ENCODE results near the gene E2F3.

E2F3 gene

DNA sequence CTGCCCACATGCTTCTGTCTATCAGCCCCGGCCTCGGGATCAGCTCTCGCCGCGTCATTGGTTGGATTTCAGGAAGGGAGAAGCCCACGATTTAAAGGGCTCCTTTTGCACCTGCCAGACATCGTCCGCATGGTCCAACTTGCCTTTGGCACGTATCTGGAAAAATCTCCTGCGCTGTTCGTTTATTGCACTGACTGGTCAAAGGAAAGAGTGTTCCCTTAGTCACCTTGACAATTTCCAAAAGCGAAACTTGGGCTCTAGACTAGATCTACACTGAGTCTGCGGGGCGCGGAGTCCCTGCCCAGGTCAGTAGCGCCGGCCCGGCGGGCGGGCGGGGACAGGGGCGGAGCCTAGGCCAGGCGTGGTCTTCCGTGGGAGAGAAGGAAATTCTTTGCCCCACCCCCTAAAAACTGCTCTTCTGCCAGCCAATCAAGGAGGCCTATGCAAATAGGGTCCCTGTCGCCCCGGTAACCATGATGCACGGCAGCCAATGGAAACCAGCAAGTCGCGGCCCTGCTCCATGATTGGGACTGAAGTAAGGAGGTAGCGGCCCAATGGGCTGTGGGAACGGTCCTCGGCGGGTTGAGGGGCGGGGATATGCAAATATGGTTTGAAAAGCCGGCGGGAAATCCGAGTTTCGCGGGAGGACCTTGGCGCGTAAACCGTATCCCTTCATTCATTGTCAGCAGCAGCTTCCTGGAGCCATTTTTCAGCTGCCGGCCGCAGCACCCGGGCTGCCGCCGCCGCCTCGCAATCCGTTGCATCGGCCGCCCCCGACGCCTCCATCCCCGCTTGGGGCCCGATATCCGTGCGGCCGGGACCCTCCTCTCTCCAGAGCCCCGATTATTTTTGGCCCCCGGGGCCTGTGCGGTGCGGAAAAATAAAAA is at the start of gene E2F3:
Gene E2F3, plus strand, starts transcription at position 675 of the 887 bp plus-strand sequence. CDS start 354 bp downstream, outside the sequence.
- DNase-seq (ENCODE audit: low read depth in 2 of 2) = peak; percentile 96 to 98

DNA sequence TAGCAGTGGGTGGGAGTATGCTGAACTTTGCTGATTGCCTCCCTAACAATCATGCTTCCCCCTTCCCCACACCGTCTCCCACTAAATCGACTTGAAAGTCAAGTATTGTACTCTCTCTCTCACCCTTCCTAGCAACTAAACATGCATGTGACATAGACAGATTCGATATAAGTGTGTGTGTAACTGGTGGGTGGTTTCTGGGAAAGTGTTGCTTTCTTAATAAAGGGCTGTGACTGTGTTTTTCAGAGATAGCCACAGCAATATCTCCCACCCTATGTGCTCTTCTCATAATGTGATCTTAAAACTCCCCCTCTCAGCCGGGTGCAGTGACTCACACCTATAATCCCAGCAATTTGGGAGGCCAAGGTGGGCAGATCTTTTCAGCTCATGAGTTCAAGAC is 49.3 kb upstream of the E2F3 start:
- DNase-seq (ENCODE audit: low read depth in 2 of 2) = no peak

DNA sequence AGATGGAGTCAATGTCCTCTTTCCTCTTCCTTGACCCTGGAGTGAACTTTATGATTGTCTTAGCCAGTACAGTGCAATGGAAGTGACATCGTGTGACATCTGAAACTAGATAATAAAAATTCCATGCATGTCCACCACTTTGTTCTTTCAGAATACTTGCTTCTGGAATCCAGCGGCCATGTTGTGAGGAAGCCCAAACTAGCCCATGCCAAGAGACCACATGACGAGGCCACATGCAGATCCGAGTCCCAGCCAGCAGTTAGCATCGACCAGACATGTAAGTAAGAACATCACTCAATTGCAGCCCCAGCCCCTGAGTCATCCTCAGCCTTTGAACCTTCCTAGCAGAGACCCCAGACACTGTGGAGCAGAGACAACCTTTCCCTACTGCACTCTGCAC is 48.5 kb upstream of the E2F3 start:
- no peak for DNase-seq (ENCODE audit: low read depth in 2 of 2)

DNA sequence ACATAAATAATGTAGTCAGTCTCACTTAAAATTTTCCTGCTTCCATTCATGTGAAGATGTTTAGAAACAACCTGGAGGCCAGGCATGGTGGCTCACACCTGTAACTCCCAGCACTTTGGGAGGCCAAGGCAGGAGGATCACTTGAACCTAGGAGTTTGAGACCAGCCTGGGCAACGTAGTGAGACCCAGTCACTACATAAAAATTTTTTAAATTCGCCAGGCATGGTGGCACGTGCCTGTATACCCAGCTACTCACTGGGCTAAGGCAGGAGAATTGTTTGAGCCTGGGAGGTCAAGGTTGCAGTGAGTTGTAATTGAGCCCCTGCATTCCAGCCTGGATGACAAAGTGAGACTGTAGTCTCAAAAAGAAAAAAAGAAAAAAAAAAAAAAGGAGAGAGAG is 47.3 kb upstream of the E2F3 start:
- DNase-seq (ENCODE audit: low read depth in 2 of 2) = no peak

DNA sequence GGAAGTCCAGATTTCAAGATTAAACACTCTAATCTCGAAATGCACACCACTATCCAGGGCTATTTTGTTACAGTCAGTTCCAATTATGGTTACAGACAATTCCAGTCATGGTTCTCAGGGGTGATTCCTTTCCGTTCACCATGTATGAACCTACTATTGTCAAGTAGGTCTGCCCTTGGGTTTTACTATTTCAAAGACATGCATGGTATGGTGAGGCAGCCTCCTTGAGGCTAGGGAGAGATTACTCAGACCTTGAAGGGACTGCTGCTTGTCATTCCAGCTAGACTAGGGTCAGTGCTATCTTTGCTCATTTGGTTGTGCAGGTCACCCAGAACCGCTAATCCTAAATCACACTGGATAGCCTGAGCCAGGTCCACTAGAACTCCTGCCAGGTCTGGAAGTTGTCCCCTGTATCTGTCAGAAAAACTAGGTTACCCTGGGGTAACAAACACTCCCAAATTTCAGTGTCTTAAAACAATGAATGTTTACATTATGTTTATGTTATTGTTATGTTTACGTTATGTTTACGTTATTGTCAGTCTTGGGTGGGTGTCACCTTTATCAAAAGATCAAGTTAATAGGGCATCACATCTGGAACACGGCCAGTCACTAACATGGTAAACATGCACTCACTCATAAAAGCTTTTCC is 41.1 kb upstream of the E2F3 start:
- DNase-seq (ENCODE audit: low read depth in 2 of 2) = no peak

DNA sequence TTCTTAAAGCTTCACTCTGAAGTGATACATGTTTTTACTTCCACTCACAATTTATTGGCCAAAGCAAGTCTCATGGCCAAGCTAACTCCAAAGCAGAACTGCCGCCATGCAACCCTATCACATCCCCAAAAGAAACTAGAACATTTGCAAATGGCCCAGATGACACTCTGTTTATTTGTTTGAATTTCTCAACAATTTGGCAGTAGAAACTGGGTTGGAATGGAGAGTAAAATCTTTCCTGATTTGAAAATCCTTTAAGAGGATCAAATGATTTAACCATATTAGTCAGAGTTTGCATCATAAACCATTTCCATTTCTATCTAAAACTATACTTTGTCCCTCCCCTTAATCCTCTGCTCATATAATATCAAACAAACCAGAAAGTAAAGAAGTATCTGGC is 39.1 kb upstream of the E2F3 start:
- no peak for DNase-seq (ENCODE audit: low read depth in 2 of 2)

DNA sequence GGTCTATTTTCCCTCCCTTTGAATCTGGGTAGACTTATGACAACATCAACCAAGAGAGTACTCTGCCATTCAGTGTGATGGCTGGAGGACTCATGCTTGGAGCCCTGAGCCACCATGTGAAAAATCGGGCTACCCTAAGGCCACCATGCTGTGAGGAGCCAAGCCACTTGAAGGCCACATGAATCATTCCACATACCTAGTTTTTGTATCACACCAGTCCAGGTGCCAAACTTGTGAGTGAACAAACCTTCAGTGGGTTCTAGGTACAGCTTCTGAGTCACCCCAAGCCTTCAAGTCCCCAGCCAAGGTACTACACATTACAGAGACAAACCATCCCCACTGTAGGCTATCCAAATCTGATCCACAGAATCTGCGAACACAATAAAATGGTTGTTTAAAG is 37.4 kb upstream of the E2F3 start:
- DNase-seq (ENCODE audit: low read depth in 2 of 2) = no peak

DNA sequence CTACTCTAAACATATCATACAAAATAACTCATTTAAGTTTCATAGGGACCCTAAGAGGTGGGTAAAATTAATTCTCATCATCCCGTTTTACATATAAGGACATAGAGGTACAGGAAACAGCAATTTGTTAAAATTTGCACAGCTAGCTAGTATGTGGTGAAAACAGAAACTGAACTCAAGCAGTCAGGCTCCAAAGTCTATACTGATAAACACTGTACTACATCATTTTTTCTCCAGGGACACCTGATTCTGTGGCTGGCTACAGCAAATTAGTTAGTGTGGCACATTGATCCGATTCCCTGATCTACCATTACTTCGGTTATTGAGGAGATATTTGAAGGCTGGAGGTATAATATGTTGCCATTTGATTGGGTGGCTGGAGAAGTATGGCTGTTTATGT is 36.2 kb upstream of the E2F3 start:
- DNase-seq (ENCODE audit: low read depth in 2 of 2) = no peak

DNA sequence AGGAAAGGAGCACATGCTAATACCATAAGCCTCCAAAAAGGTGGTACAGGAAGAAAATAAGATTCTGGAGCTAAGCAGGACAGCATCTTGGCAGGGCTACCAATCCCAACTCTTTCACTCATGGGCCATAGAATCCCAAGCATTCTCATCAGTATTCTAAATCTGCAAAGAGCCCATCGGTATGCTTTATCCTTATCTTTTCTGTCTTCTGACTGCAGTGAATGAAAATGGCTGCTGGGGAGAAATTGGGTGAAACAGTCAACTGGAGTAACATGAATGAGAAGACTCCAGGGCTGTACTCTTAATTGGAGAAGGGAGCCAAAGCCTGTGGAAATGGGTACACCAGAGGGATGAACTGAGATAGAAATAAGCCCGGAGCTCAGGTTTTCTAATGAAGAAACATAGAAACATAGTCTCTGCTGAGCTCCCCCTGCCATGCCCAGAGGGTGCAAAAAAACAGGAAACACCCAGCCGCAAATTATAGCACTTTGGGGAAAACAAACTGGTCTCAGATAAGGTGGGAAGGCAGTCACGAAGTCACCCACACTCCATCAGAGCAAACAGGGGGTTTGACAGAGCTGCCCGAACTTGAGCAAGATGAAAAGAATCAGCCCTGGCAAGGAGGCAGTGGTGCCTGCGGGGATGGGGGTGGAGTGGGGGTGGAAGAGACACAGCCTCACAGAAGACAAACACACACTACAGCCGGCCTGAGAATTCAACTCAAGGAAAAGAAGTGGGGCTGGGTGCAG is 35.4 kb upstream of the E2F3 start:
- no peak for DNase-seq (ENCODE audit: low read depth in 2 of 2)

DNA sequence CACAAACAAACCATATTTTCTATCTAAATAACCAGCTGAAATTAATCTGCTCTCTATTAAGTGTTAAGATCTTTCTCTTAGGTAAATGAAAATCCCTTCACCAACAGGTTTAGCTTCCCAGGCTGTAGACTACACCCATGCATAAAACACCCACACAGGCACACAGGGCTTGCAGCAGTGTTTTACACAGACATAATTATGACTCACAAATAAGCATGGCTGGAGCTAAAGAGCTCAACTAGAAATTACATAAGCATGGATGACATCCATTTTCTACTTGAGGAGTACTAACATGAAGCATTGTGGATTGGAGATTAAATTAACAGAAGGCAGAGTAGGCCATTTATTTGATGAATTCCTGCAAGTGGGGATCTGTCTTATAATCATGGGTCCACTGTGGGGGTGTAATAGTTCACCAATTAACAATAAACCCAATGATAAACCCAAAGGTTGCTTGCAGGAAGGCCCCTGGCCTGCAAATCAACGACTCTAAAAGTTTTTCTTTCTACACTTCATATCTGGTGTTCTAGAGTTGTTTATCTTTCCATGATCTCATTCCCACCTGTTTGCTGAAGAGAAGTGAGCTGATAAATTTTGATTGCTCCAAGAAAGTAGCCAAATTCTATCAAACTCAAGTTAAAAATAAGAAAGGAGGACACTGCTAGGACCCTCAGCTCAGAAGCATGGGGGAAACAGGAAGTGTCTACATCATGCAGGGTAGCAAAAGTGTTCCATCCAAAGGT is 33.8 kb upstream of the E2F3 start:
- DNase-seq (ENCODE audit: low read depth in 2 of 2) = no peak

DNA sequence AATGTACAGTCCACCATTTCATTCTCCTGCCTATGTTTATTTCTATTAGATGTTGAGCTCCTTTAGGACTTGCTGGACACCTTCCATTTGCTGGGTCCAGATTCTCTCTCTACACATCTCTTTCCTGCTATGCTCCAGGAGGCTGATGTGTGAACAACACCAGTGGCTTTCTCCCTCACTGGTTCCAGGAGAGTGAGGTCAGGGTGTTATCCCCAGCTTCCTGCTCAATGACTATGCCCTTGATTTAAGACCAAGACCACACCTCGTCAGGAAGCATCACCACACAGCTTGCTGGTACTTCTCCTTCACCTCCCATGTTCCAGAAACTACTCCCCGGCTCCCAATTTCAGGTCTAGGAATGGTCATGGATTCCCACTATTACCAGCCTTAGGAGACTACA is 31.3 kb upstream of the E2F3 start:
- DNase-seq (ENCODE audit: low read depth in 2 of 2) = no peak

DNA sequence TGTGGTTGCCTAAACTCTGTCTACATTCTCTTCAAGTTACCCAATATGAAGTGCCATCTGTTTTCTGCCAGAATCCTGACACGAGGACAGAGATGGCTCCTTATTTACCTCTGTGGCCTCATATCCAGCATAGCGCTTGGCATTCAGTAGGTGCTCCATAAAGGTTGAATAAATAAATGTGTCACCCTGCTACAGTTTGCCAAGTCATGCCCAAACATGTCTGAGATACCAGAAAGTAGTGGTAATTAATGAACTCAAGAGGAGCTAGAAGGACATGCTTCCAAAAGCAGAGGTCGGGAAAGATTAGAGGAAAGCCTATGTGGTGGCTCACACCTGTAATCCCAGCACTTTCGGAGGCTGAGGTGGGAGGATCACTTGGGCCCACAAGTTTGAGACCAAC is 30.9 kb upstream of the E2F3 start:
- no peak for DNase-seq (ENCODE audit: low read depth in 2 of 2)

DNA sequence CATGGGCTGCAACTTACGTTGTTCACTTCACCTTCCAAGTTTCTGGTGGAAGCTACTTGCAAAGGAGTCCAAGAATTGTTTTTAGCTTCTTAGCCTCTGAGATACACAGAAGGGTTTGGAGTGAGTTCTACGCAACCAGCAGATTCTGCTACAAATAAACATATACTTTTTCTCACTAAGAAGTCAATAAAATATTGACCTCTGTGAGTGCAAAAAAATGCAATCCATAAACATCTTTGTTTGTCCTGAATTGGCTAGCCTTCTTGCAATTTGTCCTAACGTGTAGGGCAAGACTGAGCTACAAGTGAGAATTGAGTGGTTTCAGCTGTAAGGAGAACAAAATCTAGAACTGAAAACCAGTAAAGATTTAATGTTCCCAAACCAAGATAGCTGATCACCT is 26.2 kb upstream of the E2F3 start:
- no peak for DNase-seq (ENCODE audit: low read depth in 2 of 2)

DNA sequence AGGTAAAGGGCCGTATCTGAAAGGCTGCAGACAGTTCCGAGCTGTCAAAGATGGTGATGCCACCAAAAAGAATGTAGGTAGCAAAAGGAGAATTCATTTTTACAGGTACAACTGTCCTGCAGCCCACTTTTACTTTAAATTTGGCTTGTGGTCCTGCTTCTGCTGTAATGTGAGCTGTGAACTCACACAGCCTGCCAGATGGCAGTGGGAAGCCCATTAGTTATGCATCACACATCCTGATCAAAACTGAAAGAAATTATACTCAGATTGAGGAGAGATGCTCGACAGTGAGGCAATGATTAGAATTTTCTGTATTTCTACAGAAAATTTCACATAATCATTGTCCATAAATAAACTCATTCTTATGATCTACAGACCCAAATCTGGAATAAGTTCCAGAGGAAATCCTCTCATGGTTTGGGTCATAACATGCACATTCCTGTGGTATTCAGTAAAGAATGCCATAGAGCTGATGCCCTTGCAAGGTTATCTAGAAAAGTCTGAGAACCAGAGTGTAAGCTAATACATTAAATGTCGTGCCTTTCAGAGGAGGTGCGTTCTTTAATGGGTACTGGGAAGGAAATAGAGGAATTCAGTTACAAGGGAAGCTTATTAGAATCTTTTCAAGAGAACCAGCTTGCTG is 23.9 kb upstream of the E2F3 start:
- DNase-seq (ENCODE audit: low read depth in 2 of 2) = no peak

DNA sequence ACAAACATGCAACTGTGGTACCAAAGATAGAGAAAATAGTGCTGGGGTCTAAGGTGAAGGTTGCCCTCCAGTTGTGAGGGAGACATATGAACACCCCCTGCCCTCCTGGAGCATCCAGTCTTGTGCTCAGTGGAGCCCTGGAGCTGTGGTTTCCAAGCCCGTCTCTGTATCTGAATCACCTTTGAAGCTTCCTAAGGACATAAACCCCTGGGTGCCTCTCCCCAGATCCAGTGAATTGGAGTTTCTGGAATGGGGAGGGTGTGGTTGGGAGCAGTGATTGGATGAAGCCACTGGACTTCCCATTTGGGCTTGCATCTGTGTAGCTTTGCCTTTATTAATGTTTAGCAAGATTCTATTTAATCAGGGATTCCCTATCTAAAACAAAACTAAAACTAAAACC is 22.4 kb upstream of the E2F3 start:
- no peak for DNase-seq (ENCODE audit: low read depth in 2 of 2)

DNA sequence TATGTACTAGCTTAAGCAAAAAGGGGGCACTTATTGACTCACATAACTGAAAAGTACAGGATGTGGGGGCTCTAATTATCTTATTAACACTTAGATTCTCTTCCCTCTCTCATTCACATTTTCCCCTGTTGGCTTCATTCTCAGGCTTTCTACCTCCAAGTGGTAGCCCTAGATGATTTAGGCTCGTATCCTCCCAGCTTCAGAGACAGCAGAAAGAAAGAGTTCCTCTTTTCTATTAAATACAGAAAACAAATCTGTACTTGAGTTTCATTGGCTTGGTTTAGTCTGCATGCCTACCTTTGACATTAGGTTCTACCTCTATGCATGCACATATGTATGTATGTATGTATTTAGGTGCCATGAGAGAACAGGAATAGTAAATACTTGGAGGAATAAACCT is 15.5 kb upstream of the E2F3 start:
- DNase-seq (ENCODE audit: low read depth in 2 of 2) = no peak

DNA sequence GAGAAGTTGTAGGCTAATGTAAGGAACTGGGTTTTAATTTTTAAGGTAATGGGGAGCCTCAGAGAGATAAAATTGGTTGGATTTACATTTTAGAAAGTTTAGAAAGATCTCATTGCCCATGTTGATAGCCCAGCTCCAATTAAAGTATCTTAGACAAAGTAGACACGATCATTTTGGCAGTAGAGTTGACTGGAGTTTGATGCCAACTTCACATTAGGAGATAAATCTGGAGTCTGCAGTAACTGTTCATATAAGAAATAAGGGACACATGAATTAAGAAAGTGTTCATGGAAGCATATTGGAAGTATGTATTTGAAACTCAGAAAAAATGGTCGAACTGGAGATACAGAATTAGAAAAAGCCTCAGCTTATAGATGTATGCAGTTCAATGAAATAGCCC is 12.6 kb upstream of the E2F3 start:
- DNase-seq (ENCODE audit: low read depth in 2 of 2) = no peak

DNA sequence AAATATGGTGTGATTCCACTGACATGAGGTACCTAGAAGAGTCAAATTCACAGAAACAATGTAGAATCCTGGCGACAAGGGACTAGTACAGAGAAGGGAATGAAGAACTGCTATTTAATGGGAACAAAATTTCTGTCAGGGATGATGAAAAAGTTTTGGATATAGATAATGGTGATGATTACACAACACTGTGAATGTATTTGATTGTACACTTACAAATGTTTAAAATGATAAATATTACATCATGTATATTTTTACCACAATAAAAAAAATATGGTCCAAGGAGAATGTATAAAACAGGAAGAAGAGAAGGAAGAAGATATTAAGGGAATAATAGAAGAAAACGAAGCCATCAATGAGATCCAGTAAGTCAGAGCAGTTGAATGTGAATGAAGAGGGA is 8.4 kb upstream of the E2F3 start:
- DNase-seq (ENCODE audit: low read depth in 2 of 2) = no peak

DNA sequence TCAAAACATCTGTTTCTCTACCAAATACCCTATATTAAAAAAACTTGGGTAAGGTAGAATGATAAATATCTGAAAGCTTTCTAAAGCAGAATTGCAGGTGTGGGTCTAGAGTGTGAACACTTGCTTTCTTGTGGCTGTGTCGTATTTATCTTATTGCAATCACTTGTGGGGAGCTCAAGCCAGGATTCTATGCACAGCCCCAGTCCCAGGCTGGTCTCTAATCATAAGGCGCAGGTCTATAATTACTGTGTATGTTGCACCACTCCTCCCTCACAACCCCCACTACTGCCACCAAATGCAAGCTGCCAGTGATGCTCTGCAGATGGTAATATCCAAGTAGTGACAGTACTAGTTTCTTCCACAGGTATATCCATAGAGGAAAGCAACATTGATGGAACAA is 2.2 kb upstream of the E2F3 start:
- no peak for DNase-seq (ENCODE audit: low read depth in 2 of 2)

DNA sequence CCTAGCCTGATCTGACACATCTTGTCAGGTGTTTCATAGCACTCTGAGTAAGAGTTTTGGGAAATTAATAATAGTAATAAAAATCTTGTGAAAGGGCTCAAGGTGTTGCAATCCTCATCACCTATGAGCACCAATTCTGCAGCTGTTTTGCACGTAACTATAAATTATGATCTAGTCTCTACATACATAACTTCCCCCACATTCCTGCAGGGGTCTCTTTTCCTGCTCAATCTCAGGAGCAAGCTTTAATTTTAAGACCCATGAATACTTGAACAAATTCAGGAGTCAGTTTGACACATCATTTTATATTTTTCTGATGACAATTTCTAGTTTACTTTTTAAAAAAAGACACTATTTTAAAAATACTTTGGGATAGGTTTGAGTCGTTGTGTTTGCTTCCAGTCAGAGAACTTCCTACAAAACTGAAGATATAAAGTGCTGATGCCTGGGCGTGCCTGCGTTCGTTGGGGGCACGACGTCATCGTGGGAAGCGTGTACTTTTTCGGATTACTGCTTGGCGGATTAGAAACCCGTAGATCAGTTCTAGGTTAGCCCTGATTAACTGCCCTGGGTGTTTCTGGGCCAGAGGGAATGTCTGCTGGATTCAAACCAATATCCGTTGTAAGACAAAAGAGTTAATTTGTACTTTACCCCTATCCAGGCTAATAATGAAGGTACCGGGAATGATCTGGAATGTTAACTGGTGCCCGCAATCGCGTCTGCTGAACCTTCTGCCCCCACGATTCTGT is 1.0 kb upstream of the E2F3 start:
- peak; percentile 14 to 18 for DNase-seq (ENCODE audit: low read depth in 2 of 2)

DNA sequence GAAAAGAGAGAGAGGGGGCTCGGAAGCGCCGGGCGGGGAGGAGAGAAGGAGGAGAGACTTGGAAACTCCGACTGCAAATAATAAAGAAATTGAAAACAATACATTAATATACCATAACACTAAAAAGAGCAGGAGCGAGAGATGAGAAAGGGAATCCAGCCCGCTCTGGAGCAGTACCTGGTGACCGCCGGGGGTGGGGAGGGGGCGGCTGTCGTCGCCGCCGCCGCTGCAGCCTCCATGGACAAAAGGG is 338 bp downstream of the E2F3 start:
- DNase-seq (ENCODE audit: low read depth in 2 of 2) = no peak

Measured in activated CD4-positive, alpha-beta T cell treated with anti-CD3 and anti-CD28 coated beads for 24 hours (primary cell).